ENCODE results near the gene PLXNA4.

The PLXNA4 gene

DNA sequence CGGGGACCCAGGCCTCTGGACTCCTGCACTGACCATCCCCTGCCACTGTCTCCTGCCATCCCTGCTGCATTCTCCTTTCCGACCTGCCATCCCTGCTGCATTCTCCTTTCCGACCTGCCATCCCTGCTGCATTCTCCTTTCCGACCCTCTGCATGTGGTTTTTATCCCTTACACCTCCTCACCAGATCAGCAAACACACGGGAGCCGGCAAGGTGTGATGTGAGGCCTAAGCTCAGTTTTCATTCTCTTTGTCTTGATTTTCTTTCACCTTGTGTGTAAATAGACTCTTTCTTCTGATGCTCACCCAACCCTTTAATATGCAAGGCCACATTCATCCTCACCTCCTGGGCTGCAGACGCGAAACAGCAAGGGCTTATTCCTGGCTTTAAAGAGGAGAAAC is 11.4 kb downstream of the PLXNA4 start:
- FAIRE-seq = no peak

DNA sequence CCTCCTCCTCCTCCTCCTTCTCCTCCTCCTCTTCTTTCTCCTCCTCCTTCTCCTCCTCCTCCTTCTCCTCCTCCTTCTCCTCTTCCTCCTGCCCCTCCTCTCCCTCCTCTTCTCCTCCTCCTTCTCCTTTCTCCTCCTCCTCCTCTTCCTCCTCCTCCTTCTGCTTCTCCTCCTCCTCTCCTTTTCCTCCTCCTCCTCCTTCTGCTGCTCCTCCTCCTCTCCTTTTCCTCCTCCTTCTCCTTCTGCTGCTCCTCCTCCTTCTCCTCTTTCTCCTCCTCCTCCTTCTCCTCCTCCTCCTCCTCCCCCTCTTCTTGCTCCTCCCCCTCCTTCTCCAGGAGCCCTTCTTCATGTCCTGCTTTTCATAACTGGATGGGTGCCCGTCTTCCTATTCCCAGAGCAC is 12.2 kb downstream of the PLXNA4 start:
- no peak for FAIRE-seq

DNA sequence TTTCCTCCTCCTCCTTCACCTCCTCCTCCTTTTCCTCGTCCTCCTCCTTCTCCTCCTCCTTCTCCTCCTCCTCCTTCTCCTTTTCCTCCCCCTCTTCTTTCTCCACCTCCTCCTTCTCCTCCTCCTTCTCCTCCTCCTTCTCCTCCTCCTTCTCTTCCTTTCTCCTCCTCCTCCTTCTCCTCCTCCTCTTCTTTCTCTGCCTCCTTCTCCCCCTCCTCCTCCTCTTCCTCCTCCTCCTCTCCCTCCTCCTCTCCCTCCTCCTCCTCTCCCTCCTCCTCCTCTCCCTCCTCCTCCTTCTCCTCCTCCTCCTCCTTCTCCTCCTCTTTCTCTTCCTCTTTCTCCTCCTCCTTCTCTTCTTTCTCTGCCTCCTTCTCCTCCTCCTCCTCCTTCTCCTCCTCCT is 13.6 kb downstream of the PLXNA4 start:
- no peak for FAIRE-seq

DNA sequence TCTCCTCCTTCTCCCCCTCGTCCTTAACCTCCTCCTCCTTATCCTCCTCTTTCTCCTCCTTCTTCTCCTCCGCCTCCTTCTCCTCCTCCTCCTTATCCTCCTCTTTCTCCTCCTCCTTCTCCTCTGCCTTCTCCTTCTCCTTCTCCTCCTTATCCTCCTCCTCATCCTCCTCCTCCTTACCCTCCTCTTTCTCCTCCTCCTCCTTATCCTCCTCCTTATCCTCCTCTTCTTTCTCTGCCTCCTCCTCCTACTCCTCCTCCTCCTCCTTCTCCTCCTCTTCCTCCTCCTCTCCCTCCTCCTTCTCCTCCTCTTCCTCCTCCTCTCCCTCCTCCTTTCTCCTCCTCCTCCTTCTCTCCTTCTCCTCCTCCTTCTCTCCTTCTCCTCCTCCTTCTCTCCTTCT is 14.5 kb downstream of the PLXNA4 start:
- no peak for FAIRE-seq

DNA sequence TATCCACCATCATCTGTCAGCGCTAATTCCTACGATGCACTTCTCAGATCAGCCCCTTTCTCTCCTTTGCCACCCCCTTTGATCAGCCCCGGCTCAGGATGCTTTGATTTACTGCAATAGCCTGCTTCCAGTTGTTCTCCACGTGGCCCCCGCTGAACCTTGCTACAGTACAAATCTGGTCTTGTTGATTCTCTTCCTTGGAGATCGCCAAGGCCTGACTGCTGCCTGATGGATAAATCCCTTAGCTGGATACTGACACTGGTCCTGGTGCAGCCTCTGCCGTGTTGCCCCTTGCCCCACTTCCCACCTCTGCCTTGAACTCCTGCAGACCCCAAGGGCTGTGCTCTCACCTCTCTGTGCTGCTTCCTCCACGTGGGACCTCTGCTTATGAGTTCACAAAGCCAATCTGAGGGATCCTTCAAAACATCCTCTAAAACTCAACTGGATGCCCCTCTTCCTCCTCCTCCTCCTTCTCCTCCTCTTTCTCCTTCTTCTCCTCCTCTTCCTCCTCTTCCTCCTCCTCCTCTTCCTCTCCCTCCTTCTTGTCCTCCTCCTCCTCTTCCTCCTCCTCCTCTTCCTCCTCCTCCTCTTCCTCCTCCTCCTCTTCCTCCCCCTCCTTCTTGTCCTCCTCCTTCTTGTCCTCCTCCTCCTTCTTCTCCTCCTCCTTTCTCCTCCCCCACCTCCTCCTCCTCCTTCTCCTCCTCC is 15.3 kb downstream of the PLXNA4 start:
- FAIRE-seq = no peak

DNA sequence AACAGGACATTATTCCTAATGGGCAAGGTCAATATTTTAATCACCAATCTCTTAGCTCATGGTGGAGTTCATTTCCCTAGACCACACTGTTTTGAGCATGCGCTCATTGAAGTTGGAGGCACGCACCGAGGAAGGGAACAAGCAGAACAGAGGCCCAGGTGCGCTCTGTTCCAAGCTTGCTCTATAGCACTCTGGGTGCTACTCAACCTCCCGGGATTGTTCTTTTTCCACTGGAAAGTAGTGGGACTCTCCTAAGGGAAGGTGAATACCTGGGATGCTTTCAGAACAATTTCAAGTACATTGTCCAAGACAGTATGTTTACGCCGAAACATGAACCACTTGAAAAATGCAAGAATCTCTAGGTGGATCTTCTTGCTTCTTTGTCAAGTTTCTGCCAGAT is 16.2 kb downstream of the PLXNA4 start:
- no peak for FAIRE-seq

DNA sequence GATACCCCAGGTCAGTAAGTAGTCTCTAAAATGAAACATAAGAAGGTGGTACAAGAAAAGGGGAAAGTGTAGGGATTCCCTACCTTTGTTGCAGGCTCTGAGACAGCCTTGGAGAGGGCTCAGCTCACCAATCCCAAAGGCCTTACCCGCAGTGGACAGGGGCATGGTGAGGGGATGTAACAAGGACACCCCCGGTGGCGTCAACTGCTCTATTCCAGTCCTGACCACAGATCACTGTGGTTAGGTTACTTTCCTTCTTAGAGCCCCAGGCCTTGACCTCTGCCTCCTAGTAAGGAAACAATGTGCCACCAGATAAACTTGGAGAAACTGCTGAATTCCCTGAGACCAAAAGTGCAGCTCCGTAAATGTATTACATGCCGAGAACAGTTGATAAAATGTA is 17.5 kb downstream of the PLXNA4 start:
- no peak for FAIRE-seq

DNA sequence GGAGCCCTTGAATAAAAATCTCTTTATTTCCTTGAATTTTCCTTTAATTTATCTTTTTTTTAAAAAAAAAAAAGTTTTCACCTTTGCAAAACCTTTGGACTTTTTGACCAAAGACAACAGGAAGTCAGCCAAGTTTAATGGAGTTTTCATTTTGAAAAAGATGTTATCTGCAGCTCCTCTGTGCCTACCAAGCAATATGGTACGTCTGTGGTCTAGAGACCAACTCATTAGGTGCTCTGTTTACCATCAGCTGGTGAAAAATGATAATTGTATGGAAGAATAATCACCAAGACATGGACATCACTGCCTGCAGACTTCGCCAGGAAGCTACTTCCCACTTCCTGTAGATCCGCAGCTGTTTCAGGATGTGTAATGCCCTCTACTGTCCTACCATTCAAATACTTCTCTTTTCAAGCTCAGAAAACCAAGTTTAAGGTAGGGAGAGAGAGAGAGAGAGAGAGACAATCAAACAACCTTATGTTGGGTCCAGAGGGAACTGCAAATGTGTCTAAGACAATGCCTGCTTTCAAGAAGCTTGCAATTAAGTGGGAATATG is 18.7 kb downstream of the PLXNA4 start:
- no peak for FAIRE-seq

DNA sequence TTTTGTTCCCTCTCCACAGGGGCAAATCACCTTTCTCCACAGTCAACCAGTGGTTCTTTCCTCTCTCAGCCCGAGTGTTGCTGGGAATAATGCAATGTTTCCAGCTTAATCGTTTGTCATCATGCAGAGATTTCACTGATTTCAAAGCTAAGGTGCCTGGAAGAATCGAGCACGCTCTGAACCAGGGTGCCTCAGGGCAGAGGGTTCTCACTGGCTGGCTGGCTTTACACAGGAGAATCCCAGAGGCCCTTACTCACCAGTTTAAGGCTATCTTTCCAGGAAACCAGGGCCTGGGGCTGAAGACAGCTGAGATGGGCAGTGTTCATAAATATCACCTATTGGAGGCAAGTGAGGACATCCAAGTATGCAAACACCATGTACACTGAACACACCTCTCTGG is 21.8 kb downstream of the PLXNA4 start:
- FAIRE-seq = no peak

DNA sequence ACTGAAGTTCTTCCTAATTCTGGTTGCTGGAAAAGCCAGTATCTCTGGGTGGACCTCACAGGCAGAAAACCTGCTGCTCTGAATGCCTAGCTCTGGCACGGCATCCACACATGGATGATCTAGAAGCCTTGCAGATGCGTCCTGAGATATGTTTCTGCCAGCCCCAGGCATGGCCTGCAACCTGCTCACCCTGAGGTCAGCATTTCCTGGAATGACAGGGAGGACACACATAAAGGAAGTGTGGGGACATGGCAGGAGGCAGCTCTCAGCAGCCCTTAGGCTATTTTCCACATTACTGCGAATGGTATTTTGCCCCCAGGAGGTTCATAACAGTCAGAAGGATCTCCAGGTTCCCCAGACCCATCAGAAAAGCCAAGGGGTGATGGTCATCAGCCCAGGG is 23.2 kb downstream of the PLXNA4 start:
- no peak for FAIRE-seq

DNA sequence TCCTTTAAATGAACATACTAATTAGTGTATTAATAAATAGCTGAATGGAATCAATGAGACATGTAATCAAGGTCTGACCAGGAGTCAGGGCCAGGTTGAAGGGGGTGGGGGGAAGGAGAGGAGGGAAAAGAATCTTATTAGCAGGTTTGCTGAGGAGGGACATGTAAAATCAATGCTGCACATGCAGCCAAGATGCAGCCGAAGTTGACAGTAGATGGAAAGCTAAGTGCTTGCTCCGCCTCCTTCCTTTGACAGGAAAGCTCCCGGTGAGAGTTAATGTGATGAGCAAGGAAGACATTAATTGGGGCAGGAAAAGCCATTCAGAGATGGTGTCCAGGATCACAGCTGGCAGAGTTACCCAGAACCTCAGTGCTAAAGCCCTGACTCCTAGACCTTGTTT is 24.4 kb downstream of the PLXNA4 start:
- FAIRE-seq = no peak

DNA sequence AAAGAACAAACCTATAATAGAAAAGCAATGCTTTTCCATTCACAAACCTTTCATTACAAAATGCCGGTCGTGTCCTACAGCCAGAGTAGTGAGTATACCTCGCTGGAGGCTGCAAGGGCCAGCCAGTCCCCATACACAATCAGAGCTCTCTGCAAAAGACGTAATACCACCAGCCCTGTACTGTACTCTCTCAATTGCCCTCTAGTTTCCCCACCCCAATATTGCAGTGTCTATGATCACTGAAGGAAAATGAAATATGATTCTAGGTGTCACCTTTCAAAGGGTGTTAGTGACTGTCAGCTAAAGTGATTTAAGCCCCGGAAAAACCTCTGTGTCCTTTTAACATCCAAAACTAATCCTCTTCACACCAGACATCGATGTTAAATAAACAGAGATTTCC is 24.8 kb downstream of the PLXNA4 start:
- FAIRE-seq = no peak

DNA sequence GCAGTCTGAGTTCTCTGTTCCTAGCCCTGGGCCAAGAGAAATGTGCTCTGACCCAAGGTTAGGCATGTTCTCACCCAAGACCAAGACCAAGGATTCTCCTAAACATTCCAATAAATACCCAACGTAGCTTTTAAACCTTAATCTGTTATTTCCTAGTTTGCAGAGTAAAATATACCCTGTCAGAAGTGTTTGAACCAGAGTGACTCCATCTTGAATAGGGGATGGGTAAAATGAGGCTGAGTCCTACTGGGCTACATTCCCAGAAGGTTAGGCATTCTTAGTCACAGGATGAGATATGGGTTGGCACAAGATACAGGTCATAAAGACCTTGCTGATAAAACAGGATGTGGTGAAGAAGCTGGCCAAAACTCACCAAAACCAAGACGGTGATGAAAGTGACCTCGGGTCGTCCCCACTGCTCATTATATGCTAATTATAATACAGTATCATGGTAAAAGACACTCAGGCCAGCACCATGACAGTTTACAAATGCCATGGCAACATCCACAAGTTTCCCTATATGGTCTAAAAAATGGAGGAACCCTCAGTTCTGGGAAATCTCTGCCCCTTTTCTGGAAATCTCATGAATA is 27.7 kb downstream of the PLXNA4 start:
- FAIRE-seq = no peak

DNA sequence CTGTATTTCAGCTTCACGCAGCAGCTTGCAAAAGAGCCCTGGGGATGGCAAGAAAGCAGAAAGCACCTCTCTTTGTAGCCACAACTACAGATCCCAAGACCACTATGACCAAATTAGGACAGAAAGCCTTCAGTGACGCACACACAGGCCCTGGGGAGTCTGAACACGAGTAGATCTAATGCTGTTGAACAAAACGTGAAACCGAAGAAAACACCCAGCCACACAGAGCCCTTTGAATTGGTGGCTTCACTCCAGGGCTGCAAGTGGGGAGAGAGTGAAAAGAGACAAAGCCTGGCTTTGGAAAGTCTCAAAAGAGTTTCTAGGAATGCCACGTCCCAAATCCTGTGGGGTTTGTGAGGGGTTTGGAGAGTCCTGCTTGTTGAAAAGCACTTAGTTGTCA is 28.4 kb downstream of the PLXNA4 start:
- no peak for FAIRE-seq

DNA sequence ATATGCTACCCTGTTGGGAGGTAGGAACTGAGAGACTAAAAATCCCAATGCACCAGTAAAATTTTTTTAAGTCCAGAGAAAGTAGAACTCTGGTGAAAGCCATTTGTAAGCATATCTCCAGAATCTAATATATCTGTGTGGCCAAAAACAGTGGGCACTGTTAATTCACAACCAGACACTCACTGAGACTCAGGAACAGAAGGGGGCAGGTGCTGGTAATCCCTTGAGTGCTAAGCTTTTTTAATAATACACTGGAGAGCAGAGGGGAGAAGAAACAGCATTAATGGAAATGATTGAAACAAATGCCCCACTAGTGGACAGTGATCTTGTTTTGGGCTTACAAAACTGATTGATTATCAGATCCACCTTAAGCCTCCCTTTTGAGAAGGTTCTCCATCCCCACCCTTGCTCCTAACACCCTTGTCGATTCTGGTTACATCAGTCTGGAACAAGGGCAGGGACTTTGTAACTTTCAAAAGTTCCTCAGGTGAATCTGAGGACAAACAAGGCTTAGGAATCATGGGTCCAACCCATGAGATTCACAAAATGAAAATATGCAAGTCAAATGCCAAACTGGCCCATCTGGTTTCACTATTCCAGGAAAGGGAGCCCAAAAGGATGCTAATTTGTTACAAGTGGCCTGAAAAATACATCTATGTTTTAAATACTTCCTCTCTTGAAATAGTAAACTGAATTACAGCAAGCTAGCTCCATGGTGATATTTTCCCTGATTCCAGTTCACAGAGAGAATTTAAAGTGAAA is 29.7 kb downstream of the PLXNA4 start:
- no peak for FAIRE-seq

DNA sequence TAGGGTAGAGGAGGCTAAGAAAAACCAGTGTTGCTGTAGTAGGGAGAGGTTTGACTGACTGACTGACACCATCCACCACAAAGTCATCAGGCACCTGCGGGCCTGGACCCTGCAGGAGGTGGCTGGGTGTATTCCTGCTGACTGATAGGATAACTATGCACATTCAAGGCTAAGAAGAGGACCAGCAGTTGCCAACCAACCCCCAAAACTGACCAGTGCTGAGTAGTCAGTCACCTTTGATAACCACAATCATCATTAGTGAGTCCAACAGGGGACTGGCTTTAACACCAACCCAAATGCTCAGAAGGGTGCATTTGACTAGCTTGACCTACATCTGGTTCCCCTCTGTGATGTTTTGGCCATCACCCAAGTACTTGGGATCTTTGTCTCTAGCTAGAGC is 30.5 kb downstream of the PLXNA4 start:
- FAIRE-seq = no peak

DNA sequence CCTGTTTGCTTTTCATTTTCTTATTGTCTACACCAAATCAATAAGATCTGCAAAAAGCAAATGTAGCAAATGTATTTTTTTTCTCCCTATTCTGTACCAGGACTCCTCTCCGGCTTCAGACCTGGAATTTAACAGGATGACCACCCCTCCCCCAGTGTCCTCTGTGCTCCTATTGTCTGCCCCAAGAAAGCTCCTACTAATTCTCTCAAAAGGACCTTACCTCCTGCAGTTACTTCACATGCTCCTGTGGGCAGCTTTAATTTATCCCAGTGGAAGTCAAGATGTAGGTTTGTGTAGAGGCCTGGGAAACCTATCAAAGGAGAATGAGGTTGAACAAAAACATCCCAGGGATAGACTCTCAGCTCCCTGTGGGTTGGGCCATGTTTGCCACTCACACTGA is 31.3 kb downstream of the PLXNA4 start:
- no peak for FAIRE-seq

DNA sequence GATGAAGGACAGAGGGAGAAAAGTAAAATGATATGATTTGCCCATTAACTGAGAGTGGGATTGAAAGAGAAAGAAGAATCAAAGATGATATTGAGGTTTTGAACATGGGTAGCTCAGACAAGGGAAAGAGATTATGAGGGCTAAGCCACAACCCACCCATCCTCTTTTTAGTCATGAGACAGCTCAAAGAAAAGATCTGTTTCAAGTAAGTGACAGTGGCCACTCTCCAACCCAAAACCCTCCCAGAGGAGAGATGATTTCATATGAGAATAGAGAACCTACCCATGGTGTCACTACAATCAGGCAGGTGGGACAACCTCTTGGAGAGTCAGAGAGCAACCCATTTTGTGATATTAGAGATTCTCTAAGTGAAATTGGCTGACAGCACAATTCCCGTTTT is 32.2 kb downstream of the PLXNA4 start:
- FAIRE-seq = no peak

DNA sequence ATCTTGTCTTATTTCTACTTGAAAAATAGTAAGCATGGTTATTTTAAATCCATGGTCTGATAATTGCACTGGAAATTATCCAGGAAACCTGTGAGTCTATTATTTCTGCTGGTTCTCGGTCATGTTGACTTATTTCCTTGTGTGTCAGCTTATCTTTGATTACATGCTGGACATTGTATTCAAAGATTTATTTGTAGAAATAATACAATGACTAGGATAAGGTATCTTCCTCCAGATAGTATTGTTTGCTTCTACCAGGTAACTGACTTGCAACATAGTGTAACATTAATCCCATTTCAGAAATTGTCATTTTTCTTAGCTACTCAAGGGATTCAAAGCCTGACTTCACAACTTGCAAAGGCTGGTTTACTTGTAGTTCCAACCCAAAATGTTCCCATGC is 33.4 kb downstream of the PLXNA4 start:
- FAIRE-seq = no peak

DNA sequence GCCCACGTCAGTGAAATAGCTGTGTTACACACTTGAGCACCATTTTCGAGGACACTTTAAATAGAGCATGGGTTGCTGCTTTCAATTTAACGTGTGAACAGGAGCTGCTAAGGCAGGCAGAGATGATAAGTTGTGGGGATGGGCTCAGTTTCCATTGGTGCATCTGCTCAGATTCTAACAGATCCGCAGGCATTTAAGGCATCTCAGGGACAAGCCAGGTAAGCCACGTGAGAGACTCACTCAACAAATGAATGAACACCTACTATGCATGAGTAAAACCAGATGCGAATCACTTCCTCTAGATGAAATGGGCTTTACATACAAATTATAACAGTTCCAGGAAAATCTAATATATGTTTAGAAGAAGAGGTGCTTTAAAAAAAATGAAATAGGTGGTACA is 34.6 kb downstream of the PLXNA4 start:
- FAIRE-seq = no peak

DNA sequence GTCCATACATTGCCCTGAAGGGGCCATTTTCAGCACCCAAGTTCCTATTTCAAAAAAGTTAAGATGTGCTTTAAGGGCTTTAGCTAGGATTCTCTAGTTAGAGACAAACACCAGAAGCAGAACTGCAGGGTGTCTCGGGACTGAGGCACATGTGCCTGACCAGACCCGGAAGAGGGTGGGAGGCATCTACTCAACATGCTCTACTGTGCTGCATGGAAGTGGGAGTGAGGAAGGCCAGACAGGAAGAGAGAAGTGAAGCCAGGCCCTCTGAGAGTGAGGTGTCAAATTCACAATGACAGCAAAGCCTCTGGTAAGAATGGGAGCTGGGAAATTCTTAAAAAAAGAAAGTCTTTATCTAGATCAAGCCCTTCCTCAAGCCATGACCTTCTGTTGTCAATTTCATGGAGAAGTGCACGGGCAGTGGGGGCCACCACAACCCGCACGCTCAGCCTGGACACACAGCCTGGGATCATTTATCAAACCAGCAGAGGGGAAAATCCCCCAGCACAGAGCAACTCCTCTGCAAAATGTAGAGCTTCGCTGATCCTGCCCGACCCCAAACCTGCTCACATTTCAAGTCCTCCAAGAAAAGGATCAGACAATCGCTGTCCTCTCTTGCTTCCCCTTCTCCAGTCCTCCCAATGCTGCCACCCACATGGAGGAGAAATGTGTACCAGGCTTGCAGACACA is 38.7 kb downstream of the PLXNA4 start:
- no peak for FAIRE-seq

DNA sequence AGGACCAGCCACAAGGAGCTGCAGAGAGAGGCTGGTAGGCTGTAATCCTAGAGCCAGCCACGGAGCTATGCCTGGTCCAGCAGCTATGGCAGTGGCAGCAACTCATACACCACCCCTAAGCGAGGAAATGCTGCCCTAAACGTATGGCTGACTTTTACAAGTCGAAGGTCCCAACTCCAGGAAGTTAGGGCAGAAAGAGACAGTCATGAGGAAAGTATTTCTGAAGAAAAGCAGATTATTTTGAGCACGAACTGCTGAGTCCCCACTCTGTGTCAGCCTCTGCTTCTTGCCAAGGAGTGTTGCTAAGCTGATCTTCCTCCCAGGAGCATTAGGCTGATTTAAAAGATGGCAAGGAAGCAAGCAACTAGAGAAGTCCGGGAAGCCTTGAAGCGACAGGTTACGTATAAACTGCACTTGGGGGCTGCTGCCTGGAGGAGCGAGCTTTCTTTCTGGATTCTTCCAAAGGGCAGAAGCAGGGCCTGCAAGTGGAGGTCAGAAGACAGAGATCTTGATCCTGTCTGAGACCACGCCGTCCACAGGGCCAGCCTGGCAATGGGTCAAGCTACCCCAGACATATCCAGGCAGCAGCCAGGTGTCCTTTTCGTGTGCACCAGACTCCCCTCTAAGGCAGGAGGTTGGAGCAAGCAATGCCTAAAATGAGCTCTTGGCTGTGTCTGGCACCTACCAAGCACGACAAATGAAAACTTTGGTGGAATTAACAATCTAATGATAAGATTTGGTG is 39.4 kb downstream of the PLXNA4 start:
- FAIRE-seq = no peak

DNA sequence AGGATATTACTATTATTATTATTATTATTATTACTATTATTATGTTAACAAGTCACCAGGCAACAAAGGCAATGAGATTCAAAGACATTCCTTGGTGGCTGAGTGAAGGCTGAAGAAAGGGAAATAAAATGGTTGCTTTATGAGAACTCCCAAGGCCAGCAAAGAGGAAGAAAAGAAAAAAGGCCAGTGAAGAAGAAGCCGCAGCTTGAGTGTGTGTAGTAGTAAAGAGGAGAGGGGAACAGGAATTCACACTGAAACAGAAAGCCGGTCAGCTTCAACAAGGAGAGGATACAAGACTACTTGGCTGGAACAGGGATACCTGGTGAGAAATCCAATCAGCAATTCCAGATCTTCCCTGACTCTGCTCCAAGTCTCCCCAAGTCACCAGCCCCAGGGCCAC is 42.4 kb downstream of the PLXNA4 start:
- no peak for FAIRE-seq
